H1 (cell line): ENCODE data around the gene PPOX. TPM values are rescaled to one million over a fixed set of nuclear protein-coding genes. Genes with fewer than 3 reads are reported as not detected.

Experiments used
- CTCF ChIA-PET: fragments of 300-600 bp; sonication (Branson Sonifier 250); formaldehyde crosslinking; loops from one replicate; lab custom pipeline; 2021; ENCODE audit not compliant: partially characterized antibody; lab: Charles Lee
- POLR2A ChIA-PET: fragments of 300-600 bp; sonication (Branson Sonifier 250); formaldehyde crosslinking; loops from one replicate; lab custom pipeline; 2021; ENCODE audit warnings: inconsistent platforms; ENCODE audit not compliant: partially characterized antibody; lab: Charles Lee
- DNase-seq, 2 experiments: peaks; one replicate each; pipeline versions ENCODE4 v3.0.0 to v3.0.0-alpha.2; 2010 to 2022; ENCODE audit warnings: low spot score in 2 of 2, low read depth in 1 of 2, mixed read lengths in 1 of 2
- FAIRE-seq: peaks from 2 replicates; lab custom pipeline; 2011; peaks lifted over from hg19 to GRCh38; lab: Jason Lieb, UNC
- H2AFZ ChIP-seq: 2 replicates; pipeline ENCODE4 v1.8.1; 2012; ENCODE audit warnings: low read length, inconsistent platforms
- H2AK5ac ChIP-seq: 2 replicates; pipeline ENCODE4 v1.6.1; 2013; ENCODE audit warnings: low read depth, low read length
- H2BK120ac ChIP-seq: replicated peaks from 2 replicates; pipeline ENCODE3; 2013; ENCODE audit warnings: low read depth, low read length, inconsistent platforms
- H2BK12ac ChIP-seq: 2 replicates; pipeline ENCODE4 v1.6.1; 2013; ENCODE audit warnings: low read depth, low read length
- H2BK15ac ChIP-seq: 2 replicates; pipeline ENCODE4 v1.6.1; 2013; ENCODE audit warnings: low read length
- H2BK20ac ChIP-seq: 2 replicates; pipeline ENCODE4 v1.6.1; 2013; ENCODE audit warnings: low read length
- H2BK5ac ChIP-seq: 2 replicates; pipeline ENCODE4 v1.6.1; 2013; ENCODE audit warnings: low read depth, low read length
- H3K14ac ChIP-seq: 2 replicates; pipeline ENCODE4 v1.6.1; 2013; ENCODE audit warnings: inconsistent platforms; ENCODE audit not compliant: insufficient read length
- H3K18ac ChIP-seq: 2 replicates; pipeline ENCODE4 v1.6.1; 2013; ENCODE audit warnings: low read length; ENCODE audit errors: extremely low read depth
- H3K23ac ChIP-seq: 2 replicates; pipeline ENCODE4 v1.6.1; 2013; ENCODE audit warnings: inconsistent platforms; ENCODE audit not compliant: insufficient read length
- H3K23me2 ChIP-seq: 2 replicates; pipeline ENCODE4 v1.6.1; 2013; ENCODE audit warnings: low read depth, low read length
- H3K27ac ChIP-seq: 2 replicates; pipeline ENCODE4 v1.6.1; 2011; ENCODE audit warnings: low read depth, low read length, inconsistent platforms
- H3K27me3 ChIP-seq, 4 experiments: replicated peaks in 1 of 4; 1 replicate in 1 of 4; 2 replicates in 3 of 4; pipeline versions ENCODE4 v1.6.1 to v1.8.1; 2011 to 2013; ENCODE audit warnings: low read length in 3 of 4, mild to moderate bottlenecking in 3 of 4, inconsistent platforms in 2 of 4, mixed read lengths in 2 of 4, moderate library complexity in 1 of 4; ENCODE audit not compliant: control insufficient read depth in 3 of 4, insufficient read depth in 3 of 4; ENCODE audit errors: extremely low read depth in 1 of 4
- H3K36me3 ChIP-seq, 4 experiments: 2 replicates each; pipeline versions ENCODE4 v1.6.1 to v1.8.1; 2011 to 2013; ENCODE audit warnings: mild to moderate bottlenecking in 4 of 4, low read length in 3 of 4, moderate library complexity in 2 of 4, control low read depth in 1 of 4, inconsistent platforms in 1 of 4; ENCODE audit not compliant: insufficient read depth in 4 of 4, control insufficient read depth in 2 of 4
- H3K4ac ChIP-seq: replicated peaks from 2 replicates; pipeline ENCODE3; 2013; ENCODE audit warnings: low read length, low read depth, mixed read lengths, inconsistent platforms; ENCODE audit not compliant: insufficient read length
- H3K4me1 ChIP-seq, 4 experiments: replicated peaks in 1 of 4; 1 replicate in 1 of 4; 2 replicates in 3 of 4; pipeline versions ENCODE4 v1.6.1 to v1.8.1; 2011 to 2013; ENCODE audit warnings: low read length in 3 of 4, inconsistent platforms in 2 of 4, mixed read lengths in 1 of 4; ENCODE audit not compliant: insufficient read depth in 4 of 4, control insufficient read depth in 3 of 4
- H3K4me2 ChIP-seq, 2 experiments: 2 replicates each; pipeline versions ENCODE4 v1.6.1 to v1.8.1; 2011 to 2013; ENCODE audit warnings: low read depth in 2 of 2, low read length in 2 of 2, control low read depth in 1 of 2, inconsistent platforms in 1 of 2, mild to moderate bottlenecking in 1 of 2; ENCODE audit not compliant: insufficient read depth in 1 of 2
- H3K4me3 ChIP-seq, 4 experiments: fragments of 200-600, 300-600 bp in 1 of 4; sonication (generic), shearing (Covaris generic), sonication (Bioruptor Twin) in 1 of 4; 2 replicates each; pipeline versions ENCODE4 v1.5.1 to v1.8.1; 2011 to 2016; ENCODE audit warnings: low read length in 4 of 4, low read depth in 3 of 4, control low read depth in 2 of 4, inconsistent platforms in 2 of 4, mild to moderate bottlenecking in 2 of 4, mixed read lengths in 1 of 4, moderate library complexity in 1 of 4; ENCODE audit not compliant: insufficient read depth in 2 of 4; ENCODE audit errors: extremely low read depth in 1 of 4
- H3K56ac ChIP-seq: replicated peaks from 2 replicates; pipeline ENCODE3; 2013; ENCODE audit warnings: low read depth, mild to moderate bottlenecking, mixed read lengths, low read length, inconsistent platforms; ENCODE audit not compliant: insufficient read length
- H3K79me1 ChIP-seq: 2 replicates; pipeline ENCODE4 v1.6.1; 2013; ENCODE audit warnings: low read depth, low read length, control low read depth
- H3K79me2 ChIP-seq, 2 experiments: 2 replicates each; pipeline versions ENCODE4 v1.6.1 to v1.8.1; 2012 to 2013; ENCODE audit warnings: low read length in 2 of 2, mild to moderate bottlenecking in 2 of 2, inconsistent platforms in 1 of 2; ENCODE audit not compliant: insufficient read depth in 2 of 2, control insufficient read depth in 1 of 2
- H3K9ac ChIP-seq, 4 experiments: replicated peaks in 1 of 4; 1 replicate in 1 of 4; 2 replicates in 3 of 4; pipeline versions ENCODE4 v1.6.1 to v1.8.1; 2011 to 2013; ENCODE audit warnings: low read depth in 3 of 4, low read length in 3 of 4, control low read depth in 2 of 4, mild to moderate bottlenecking in 2 of 4, moderate library complexity in 2 of 4, inconsistent platforms in 1 of 4; ENCODE audit errors: extremely low read depth in 1 of 4
- H3K9me3 ChIP-seq, 2 experiments: 2 replicates each; pipeline versions ENCODE4 v1.6.1 to v1.8.1; 2012 to 2013; ENCODE audit warnings: mild to moderate bottlenecking in 2 of 2, moderate library complexity in 2 of 2, control low read depth in 1 of 2, inconsistent platforms in 1 of 2, low read depth in 1 of 2, low read length in 1 of 2, mixed read lengths in 1 of 2; ENCODE audit not compliant: insufficient read depth in 2 of 2
- H4K20me1 ChIP-seq, 2 experiments: replicated peaks in 1 of 2; 2 replicates each; pipeline versions ENCODE3 to v1.8.1; 2011 to 2013; ENCODE audit warnings: inconsistent platforms in 2 of 2, low read length in 2 of 2, mild to moderate bottlenecking in 1 of 2; ENCODE audit not compliant: insufficient read depth in 2 of 2, control insufficient read depth in 1 of 2
- H4K5ac ChIP-seq: 2 replicates; pipeline ENCODE4 v1.6.1; 2013; ENCODE audit warnings: low read length, low read depth, mixed read lengths, inconsistent platforms; ENCODE audit not compliant: insufficient read length
- H4K8ac ChIP-seq: 2 replicates; pipeline ENCODE4 v1.8.0; 2013; ENCODE audit warnings: mild to moderate bottlenecking, moderate library complexity, low read length, inconsistent platforms; ENCODE audit not compliant: insufficient read depth; ENCODE audit errors: extremely low read depth
- H4K91ac ChIP-seq: replicated peaks from 2 replicates; pipeline ENCODE3; 2013; ENCODE audit warnings: low read length, mixed read lengths, inconsistent platforms; ENCODE audit not compliant: insufficient read length
- EZH2 ChIP-seq: fragments of 200-600 bp; sonication (generic); IDR thresholded peaks from 2 replicates; pipeline ENCODE4 v1.7.1; 2012; ENCODE audit warnings: low read depth, mild to moderate bottlenecking, moderate library complexity, low read length, inconsistent platforms; ENCODE audit not compliant: severe bottlenecking
- JUN ChIP-seq: IDR thresholded peaks from 2 replicates; pipeline ENCODE4 v1.6.1; 2011; ENCODE audit warnings: low read depth, mild to moderate bottlenecking, improper control_type of control experiment, low read length
- RAD21 ChIP-seq, 2 experiments: IDR thresholded peaks in 1 of 2; conservative IDR thresholded peaks in 1 of 2; 2 replicates each; pipeline ENCODE4 v1.6.1; 2011; ENCODE audit warnings: low read depth in 2 of 2, low read length in 2 of 2, improper control_type of control experiment in 1 of 2, inconsistent platforms in 1 of 2, mild to moderate bottlenecking in 1 of 2, moderate library complexity in 1 of 2
- SP1 ChIP-seq: IDR thresholded peaks from 2 replicates; pipeline ENCODE4 v1.6.1; 2011; ENCODE audit warnings: low read depth, low read length
- WGBS, 2 experiments: shearing (Covaris generic) in 1 of 2; methylation state at CpG; one replicate each; pipeline versions ENCODE4 v1.1.6 to v1.1.7; 2013 to 2015; ENCODE audit warnings: low lambda C conversion rate in 2 of 2, mixed read lengths in 2 of 2, inconsistent platforms in 1 of 2, low coverage in 1 of 2, missing lambda C conversion rate in 1 of 2; ENCODE audit not compliant: insufficient replicate concordance in 2 of 2, insufficient coverage in 1 of 2, insufficient read length in 1 of 2; ENCODE audit errors: extremely low coverage in 1 of 2, missing lambda C conversion rate in 1 of 2; 5-methylcytosine and 5-hydroxymethylcytosine counted together
- polyA plus RNA-seq, 7 experiments: library from polyadenylated mRNA; depleted of rRNA in 3 of 7; stranded (reverse) in 5 of 7; unstranded in 2 of 7; fragments of >200 nt in 5 of 7; fragments of 200-250 nt in 2 of 7; gene quantifications; 1 replicate in 5 of 7; 2 replicates in 1 of 7; 4 replicates in 1 of 7; pipeline versions ENCODE4 v1.2.1 to v1.2.3, GENCODE V29; 2011 to 2013; ENCODE audit warnings: missing spikeins in 2 of 7, mixed read lengths in 2 of 7
- total RNA-seq: library from RNA; stranded (reverse); fragmentation: NEBNext Ultra II Directional; extraction: Animal tissue kit (Norgen Biotek cat#: 25700); gene quantifications from 2 replicates; pipeline ENCODE4 v1.2.1, GENCODE V29; 2021

The PPOX gene
- total and polyA plus RNA-seq, 2 of the 8 experiments (the other 6 are each of a cell fraction or from before 2014, with no cell fraction given) = 39.4 to 40.4 TPM

DNA sequence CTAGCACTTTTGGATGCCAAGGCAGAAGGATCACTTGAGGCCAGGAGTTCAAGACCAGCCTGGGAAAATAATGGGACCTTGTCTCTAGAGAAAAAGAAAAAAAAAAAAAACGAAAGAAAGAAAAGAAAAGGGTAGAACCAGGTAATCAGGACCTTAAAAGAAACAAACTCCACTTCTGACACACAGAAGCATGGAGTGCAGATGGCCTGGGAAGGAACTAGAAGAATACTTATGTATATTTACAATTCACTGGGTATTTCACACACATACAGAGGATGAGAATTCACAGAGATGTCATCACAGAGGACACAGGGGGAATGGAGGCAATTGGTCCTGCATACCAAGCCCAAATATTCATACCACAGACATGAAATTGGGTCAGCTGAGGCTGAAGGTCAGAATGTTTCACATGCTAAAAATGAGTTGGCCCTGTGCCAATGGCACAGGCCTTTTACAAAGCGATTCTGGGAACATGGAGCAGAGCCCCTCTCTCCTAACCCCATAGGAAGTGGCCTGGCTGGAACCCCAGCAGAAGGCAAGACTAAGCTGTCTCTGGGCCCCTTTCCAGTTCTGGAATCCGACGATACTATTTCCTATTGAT, 6.7 kb downstream of the PPOX start:
- Histone ChIP-seq H4K91ac (no peak overlapping the region), H3K36me3 (peaks cover 13 to 43% (median 35%) of the 10 kb centered on the region in 4 experiments), H3K9me3 (no peaks in the 10 kb centered on the region), H2BK5ac (no peak overlapping the region), H2BK12ac (no peak overlapping the region), H4K20me1 (peaks cover 0 to 6% of the 10 kb centered on the region in 2 experiments), H3K79me1 (peaks cover 4% of the 10 kb centered on the region), H3K18ac (no peak overlapping the region), H3K4me2 (no peak overlapping the region), H3K79me2 (peaks cover 0 to 4% of the 10 kb centered on the region in 2 experiments; a peak in 1 of 4 replicates), H2BK20ac (no peak overlapping the region), H3K27ac (no peak overlapping the region), H3K56ac (no peak overlapping the region), H3K14ac (no peak overlapping the region), H3K4me3 (no peak overlapping the region), H2AFZ (no peak overlapping the region), H2BK15ac (no peak overlapping the region), H4K5ac (no peak overlapping the region), H3K27me3 (no peaks in the 10 kb centered on the region), H4K8ac (no peak overlapping the region), H2AK5ac (no peak overlapping the region), H2BK120ac (no peak overlapping the region), H3K4me1 (peaks cover 0 to 9% (median under 1%) of the 10 kb centered on the region in 4 experiments; a peak in 2 of 7 replicates), H3K4ac (no peak overlapping the region), H3K9ac (no peak overlapping the region), H3K23me2 (peaks cover 2% of the 10 kb centered on the region; the same call in 1 of the 2 replicates), H3K23ac (no peak overlapping the region)
- WGBS, 2 experiments = 71% methylated on average over 4 of the region's 4 CpGs; no CpG with 5 or more reads in 1 of the 2 experiments
- POLR2A ChIA-PET = no interaction called here
- FAIRE-seq (no peak), DNase-seq (no peak)
- CTCF ChIA-PET = interaction anchor here (0.6 to 1.2 kb wide), 4 partner anchors 21 to 76 kb away, joined by 3 to 6 read pairs (median 4); no protein-coding TSS in a partner anchor
- TF ChIP-seq SP1 (no peak), EZH2 (no peak), RAD21 (IDR thresholded peaks at IDR 0.05 in 1 of 2, conservative IDR thresholded peaks at IDR 0.05 in 1 of 2; ENCODE audit: low read depth in 2 of 2, low read length in 2 of 2) (no peak), JUN (no peak)
